ENCODE results near the gene SPATA20. TPM values are rescaled to one million over a fixed set of nuclear protein-coding genes. Genes with fewer than 3 reads are reported as not detected.
A peak's percentile ranks its signal among the peaks of the same experiment; 100 is the strongest.

The SPATA20 gene
- polyA plus RNA-seq, 3 donors: 46.1 to 67.4 (median 62.3) TPM

DNA sequence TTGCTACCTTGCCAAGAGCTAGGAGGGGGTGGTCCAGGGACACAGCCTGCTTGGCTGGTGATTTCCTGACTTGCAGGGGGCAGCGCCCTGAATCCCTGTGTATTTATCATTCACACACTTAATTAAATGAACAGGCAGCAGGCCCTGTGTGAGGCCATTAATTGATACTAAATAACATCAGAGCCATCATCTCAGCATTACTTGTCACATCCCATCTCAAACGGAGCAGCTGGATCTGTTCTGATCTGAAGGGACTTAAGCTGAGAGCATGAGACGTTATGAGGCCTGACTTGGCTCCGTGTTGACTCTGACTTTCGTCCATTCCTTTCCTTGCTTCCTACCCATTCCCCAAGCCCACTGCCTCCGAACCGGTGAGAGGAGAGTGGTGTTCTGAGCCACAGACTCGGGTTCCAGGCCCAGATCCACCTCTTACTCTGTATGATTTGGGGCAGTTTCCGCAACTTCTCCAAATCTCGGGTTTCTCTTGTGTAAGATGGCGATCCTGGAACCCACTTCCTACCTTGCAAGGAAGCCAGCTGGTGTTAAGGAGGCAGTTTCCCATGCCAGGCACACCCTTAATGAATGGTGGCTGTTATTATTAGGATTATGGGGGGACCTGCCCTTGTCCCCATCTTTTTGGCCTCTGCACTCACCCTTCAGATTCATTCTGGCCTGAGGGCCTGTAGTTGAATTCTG lies 47.3 kb downstream of the SPATA20 start:
- DNase-seq: no peak

DNA sequence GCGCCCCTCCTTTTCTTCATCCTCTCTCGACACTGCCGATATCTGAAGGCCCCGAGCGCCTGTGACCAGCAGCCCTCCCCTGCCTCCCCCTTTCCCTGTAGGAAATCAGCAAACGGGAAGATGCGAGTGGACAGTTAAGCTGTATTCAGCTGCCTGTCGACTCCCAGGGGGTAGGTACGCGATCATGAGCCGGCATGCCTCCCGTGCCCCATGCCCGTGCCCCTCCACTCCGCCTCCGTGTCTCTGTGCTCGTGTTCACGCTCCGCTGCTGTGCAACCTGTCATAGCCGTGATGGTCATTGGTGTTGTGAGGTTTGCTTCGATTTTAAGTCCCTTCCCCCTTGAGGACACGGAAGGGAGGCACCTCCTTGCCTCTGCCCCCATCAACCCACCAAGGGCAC lies 47.9 kb downstream of the SPATA20 start:
- no peak for DNase-seq

DNA sequence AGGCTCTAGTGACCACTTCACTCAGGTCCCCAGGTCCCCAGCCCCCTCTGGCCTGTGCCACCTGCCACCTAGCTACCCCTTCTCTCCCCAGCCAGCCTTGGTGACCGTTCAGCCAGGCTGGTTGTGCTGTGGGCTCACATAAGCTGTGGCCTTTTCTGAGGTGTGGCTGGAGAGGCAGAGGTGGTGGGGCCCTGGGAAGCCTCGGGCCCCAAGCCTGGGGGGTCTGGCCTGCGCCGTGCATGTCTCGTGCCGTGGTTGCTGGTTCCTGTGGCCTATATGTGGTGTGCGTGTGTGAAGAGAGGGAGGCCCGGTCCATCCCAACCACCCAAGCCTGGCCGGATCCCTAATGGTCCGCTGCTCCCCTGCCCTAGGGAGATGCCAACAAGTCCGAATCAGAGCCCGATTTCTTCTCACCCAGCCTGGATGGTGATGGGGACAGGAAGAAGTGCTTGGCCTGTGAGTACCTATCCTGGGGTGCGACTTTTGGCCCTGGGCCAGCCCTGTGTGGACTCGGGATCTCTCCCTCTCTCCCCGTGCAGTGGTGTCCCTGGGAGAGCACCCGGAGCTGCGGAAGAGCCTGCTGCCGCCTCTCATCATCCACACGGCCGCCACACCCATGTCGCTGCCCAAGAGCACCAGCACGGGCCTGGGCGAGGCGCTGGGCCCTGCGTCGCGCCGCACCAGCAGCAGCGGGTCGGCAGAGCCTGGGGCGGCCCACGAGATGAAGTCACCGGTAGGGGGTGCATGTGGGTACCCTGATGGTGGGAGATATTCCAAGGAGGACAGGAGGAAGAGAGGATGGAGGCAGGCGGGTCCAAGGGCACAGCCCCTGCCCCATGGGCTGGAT lies 49.4 kb downstream of the SPATA20 start:
- no peak for DNase-seq

DNA sequence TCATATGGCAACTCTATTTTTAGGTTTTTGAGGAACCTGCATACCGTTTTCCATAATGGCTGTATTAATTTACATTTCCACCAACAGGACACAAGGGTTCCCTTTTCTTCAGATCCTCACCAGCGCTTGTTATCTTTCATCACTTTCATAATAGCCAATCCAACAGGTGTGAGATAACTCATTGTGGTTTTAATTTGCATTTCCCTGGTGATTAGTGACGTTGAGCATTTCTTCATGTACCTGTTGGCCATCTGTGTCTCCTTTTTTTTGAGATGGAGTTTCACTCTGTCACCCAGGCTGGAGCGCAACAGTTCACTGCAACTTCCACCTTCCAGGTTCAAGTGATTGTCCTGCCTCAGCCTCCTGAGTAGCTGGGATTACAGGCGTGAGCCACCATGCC lies 51.5 kb downstream of the SPATA20 start:
- no peak for DNase-seq

DNA sequence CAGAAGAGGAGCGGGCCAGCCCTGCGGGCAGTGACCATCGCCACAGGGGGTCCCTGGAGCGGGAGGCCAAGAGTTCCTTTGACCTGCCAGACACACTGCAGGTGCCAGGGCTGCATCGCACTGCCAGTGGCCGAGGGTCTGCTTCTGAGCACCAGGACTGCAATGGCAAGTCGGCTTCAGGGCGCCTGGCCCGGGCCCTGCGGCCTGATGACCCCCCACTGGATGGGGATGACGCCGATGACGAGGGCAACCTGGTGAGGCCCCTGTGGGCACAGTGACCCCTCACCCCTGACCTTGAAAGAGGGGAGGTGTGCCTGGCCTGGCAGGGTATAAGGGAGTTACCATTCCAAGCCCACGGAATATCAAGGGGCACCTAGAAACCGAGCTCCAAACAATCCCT lies 52.6 kb downstream of the SPATA20 start:
- DNase-seq: no peak

DNA sequence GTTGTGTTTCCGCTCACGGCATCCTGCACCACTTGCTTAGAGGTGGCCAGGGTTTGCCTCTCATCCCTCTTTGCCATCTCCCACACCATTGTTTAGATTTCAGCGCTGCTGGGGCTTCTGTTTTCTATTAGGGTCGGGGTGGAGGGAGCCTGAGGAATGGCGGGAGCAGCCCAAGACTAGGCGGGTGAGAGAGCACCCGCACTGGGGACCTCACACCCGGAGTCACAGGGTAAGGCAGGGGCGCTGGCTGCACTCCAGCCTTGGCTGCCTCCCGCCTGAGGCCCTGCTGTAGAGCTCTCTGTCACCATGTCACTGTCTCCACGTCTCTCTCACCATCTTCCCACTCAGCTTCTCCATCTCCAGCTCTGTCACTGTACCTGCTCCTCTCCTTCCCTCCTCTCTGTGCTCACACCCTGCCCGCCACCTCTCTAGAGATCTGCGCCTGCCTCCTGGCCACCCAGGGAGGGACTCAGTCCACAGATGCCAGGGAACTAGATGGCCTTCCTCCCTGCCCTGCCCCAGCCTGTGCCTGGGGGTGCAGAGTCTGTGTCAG lies 54.9 kb downstream of the SPATA20 start:
- DNase-seq: no peak

DNA sequence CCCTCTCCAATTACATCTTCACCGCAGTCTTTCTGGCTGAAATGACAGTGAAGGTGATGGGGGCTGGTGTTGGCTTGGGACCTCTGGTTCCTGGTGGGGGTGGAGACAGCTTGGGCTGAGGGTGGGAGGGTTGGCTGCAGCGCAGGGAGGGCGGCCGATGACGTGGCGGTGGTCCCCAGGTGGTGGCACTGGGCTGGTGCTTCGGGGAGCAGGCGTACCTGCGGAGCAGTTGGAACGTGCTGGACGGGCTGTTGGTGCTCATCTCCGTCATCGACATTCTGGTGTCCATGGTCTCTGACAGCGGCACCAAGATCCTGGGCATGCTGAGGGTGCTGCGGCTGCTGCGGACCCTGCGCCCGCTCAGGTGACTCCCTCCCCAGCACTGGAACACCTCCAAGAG lies 55.9 kb downstream of the SPATA20 start:
- no peak for DNase-seq

DNA sequence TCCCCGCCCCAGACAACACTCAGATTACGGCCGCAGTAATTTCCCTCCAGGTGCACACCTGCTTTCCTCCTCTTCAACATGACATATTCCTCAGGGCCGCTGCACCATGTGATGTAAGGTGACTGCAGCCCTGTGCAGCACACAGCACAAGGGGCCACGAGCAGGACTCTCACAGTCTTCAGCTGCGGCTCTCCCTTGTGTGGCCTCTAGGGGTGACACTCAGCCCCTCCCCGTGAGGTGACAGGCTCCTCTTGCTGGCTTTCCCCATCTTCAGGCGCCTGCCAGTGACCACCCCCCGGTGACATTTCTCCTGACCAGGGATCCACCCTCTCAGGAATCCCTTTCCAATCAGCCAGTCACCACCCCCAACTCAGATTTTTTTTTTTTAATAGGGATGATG lies 56.4 kb downstream of the SPATA20 start:
- no peak for DNase-seq

DNA sequence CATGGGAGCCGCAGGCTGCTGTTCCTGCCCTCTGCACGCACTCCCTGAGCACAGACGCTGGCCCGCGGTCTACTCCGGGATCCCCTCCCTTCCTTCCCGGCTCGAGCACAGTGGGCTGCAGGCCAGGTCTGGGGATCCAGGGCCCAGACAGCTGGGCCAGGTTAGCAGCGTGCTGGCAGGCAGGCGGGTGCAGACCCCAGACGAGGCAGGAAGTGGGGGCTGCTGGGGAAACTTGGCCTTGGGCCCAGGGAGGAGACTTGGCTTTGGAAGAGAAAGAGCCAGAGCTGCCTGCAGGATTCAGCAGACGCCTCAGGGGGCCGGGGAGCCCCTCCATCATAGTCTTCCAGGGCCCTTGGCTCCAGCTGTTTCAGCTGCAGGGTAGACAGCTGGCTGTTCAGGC lies 57.5 kb downstream of the SPATA20 start:
- peak; percentile 88 for DNase-seq

DNA sequence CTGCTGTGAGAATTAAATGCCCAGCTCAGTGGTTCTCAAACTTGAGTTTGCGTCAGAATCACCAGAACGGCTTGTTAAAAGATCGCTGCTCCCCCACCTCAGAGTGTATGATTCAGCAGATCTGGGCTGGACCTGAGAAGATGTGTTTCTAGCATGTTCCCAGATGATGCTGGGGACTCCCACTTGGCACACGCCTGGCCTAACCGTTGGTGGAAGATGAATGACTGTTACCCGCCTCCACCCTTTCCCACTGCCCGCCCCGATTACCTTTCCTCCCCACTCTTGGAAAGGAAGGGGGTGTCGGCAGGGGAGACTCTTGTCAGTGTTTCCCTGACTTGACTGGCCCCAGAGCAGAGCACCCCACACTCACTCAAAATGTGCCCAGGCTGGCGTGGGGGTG lies 58.5 kb downstream of the SPATA20 start:
- no peak for DNase-seq

Other genes with a start within 250 kb of the SPATA20 start
- gene XYLT2, start 201.0 kb upstream of the SPATA20 start, polyA plus RNA-seq (ENCODE audit: insufficient read length in 3 of 3): 10 to 100 TPM; 25.3 to 30.3 (median 29.4) TPM
- 10 to 100 TPM; 75.4 to 81.2 (median 80.8) TPM for gene MRPL27, start 174.0 kb upstream of the SPATA20 start, polyA plus RNA-seq (ENCODE audit: insufficient read length in 3 of 3)
- 10 to 100 TPM in 1 of 3 donors, 1 to 10 TPM in 2; 7.7 to 11.9 (median 9.0) TPM for gene EME1, start 173.9 kb upstream of the SPATA20 start, polyA plus RNA-seq (ENCODE audit: insufficient read length in 3 of 3)
- 10 to 100 TPM; 56.7 to 67.6 (median 61.0) TPM for gene LRRC59, start 149.7 kb upstream of the SPATA20 start, polyA plus RNA-seq (ENCODE audit: insufficient read length in 3 of 3)
- gene ACSF2, start 121.0 kb upstream of the SPATA20 start, polyA plus RNA-seq (ENCODE audit: insufficient read length in 3 of 3): 100 to 1,000 TPM; 105 to 121 (median 111) TPM
- 1 to 10 TPM; 2.0 to 4.0 (median 3.6) TPM for gene CHAD, start 78.3 kb upstream of the SPATA20 start, polyA plus RNA-seq (ENCODE audit: insufficient read length in 3 of 3)
- gene RSAD1, start 68.3 kb upstream of the SPATA20 start, polyA plus RNA-seq (ENCODE audit: insufficient read length in 3 of 3): 10 to 100 TPM; 52.7 to 62.3 (median 58.9) TPM
- gene MYCBPAP, start 38.7 kb upstream of the SPATA20 start, polyA plus RNA-seq (ENCODE audit: insufficient read length in 3 of 3): 1 to 10 TPM; 1.4 to 2.4 (median 2.3) TPM
- gene EPN3, start 14.4 kb upstream of the SPATA20 start, polyA plus RNA-seq (ENCODE audit: insufficient read length in 3 of 3): 10 to 100 TPM; 15.4 to 16.8 (median 16.2) TPM
- gene CACNA1G, start 13.5 kb downstream of the SPATA20 start, polyA plus RNA-seq (ENCODE audit: insufficient read length in 3 of 3): 1 to 10 TPM; 6.3 to 8.1 (median 7.7) TPM
- 10 to 100 TPM in 2 of 3 donors, 1 to 10 TPM in 1; 8.7 to 22.2 (median 21.2) TPM for gene ABCC3, start 87.7 kb downstream of the SPATA20 start, polyA plus RNA-seq (ENCODE audit: insufficient read length in 3 of 3)
- gene ANKRD40, start 160.7 kb downstream of the SPATA20 start, polyA plus RNA-seq (ENCODE audit: insufficient read length in 3 of 3): 10 to 100 TPM; 36.8 to 46.3 (median 45.6) TPM
- 100 to 1,000 TPM; 539 to 647 (median 601) TPM for gene LUC7L3, start 172.4 kb downstream of the SPATA20 start, polyA plus RNA-seq (ENCODE audit: insufficient read length in 3 of 3)
- gene ANKRD40CL, start 220.3 kb downstream of the SPATA20 start, polyA plus RNA-seq (ENCODE audit: insufficient read length in 3 of 3): under 1 TPM; 0.13 to 0.35 (median 0.30) TPM

Data from renal pelvis (tissue), 4 donors.